Measurements from ENCODE around the gene RASGEF1C.

The RASGEF1C gene

GRCh38 chr5:180160789-180161188, 48.2 kb downstream of the RASGEF1C start:
- no CpG with 5 or more reads among the region's 9 CpGs for WGBS (ENCODE audit: insufficient coverage, insufficient read length)
- Histone ChIP-seq H3K27me3 (ENCODE audit: control insufficient read depth, insufficient read depth, low read length) (no peaks in the 10 kb centered on the region), H3K27ac (ENCODE audit: low read length) (no peak overlapping the region), H3K36me3 (ENCODE audit: control insufficient read depth, insufficient read depth, low read length) (no peaks in the 10 kb centered on the region; the same call in 1 of the 2 replicates), H3K4me3 (ENCODE audit: low read length) (no peak overlapping the region), H3K4me1 (ENCODE audit: control insufficient read depth, insufficient read depth, low read length) (no peaks in the 10 kb centered on the region), H3K9me3 (ENCODE audit: control insufficient read depth, insufficient read depth, low read length) (no peaks in the 10 kb centered on the region)
- no peak for DNase-seq (ENCODE audit: low read depth, low spot score)

GRCh38 chr5:180160215-180160614, 48.8 kb downstream of the RASGEF1C start:
- no CpG with 5 or more reads among the region's 6 CpGs for WGBS (ENCODE audit: insufficient coverage, insufficient read length)
- H3K27me3 ChIP-seq (ENCODE audit: control insufficient read depth, insufficient read depth, low read length): no peaks in the 10 kb centered on the region
- no peak overlapping the region for H3K4me3 ChIP-seq (ENCODE audit: low read length)
- no peaks in the 10 kb centered on the region; the same call in 1 of the 2 replicates for H3K36me3 ChIP-seq (ENCODE audit: control insufficient read depth, insufficient read depth, low read length)
- no peak for DNase-seq (ENCODE audit: low read depth, low spot score)
- H3K9me3 ChIP-seq (ENCODE audit: control insufficient read depth, insufficient read depth, low read length): no peaks in the 10 kb centered on the region
- no peaks in the 10 kb centered on the region for H3K4me1 ChIP-seq (ENCODE audit: control insufficient read depth, insufficient read depth, low read length)
- no peak overlapping the region for H3K27ac ChIP-seq (ENCODE audit: low read length)

- Histone ChIP-seq H3K4me1 (ENCODE audit: control insufficient read depth, insufficient read depth, low read length) (no peaks in the 10 kb centered on the region), H3K27me3 (ENCODE audit: control insufficient read depth, insufficient read depth, low read length) (no peaks in the 10 kb centered on the region), H3K4me3 (ENCODE audit: low read length) (no peak overlapping the region), H3K9me3 (ENCODE audit: control insufficient read depth, insufficient read depth, low read length) (no peaks in the 10 kb centered on the region), H3K36me3 (ENCODE audit: control insufficient read depth, insufficient read depth, low read length) (no peaks in the 10 kb centered on the region; the same call in 1 of the 2 replicates), H3K27ac (ENCODE audit: low read length) (no peak overlapping the region)
- no peak for DNase-seq (ENCODE audit: low read depth, low spot score)
- no CpG with 5 or more reads among the region's 8 CpGs for WGBS (ENCODE audit: insufficient coverage, insufficient read length)
Measured at GRCh38 chr5:180159756-180160155, 49.3 kb downstream of the RASGEF1C start.

GRCh38 chr5:180157866-180158265, 51.1 kb downstream of the RASGEF1C start:
- Histone ChIP-seq H3K27ac (ENCODE audit: low read length) (no peak overlapping the region), H3K36me3 (ENCODE audit: control insufficient read depth, insufficient read depth, low read length) (no peaks in the 10 kb centered on the region; the same call in 1 of the 2 replicates), H3K27me3 (ENCODE audit: control insufficient read depth, insufficient read depth, low read length) (no peaks in the 10 kb centered on the region), H3K9me3 (ENCODE audit: control insufficient read depth, insufficient read depth, low read length) (no peaks in the 10 kb centered on the region), H3K4me3 (ENCODE audit: low read length) (no peak overlapping the region), H3K4me1 (ENCODE audit: control insufficient read depth, insufficient read depth, low read length) (no peaks in the 10 kb centered on the region)
- WGBS (ENCODE audit: insufficient coverage, insufficient read length): no CpG with 5 or more reads among the region's 6 CpGs
- no peak for DNase-seq (ENCODE audit: low read depth, low spot score)

GRCh38 chr5:180156141-180156540, 52.9 kb downstream of the RASGEF1C start:
- Histone ChIP-seq H3K4me3 (ENCODE audit: low read length) (no peak overlapping the region), H3K36me3 (ENCODE audit: control insufficient read depth, insufficient read depth, low read length) (no peaks in the 10 kb centered on the region), H3K4me1 (ENCODE audit: control insufficient read depth, insufficient read depth, low read length) (no peaks in the 10 kb centered on the region), H3K27ac (ENCODE audit: low read length) (no peak overlapping the region), H3K27me3 (ENCODE audit: control insufficient read depth, insufficient read depth, low read length) (no peaks in the 10 kb centered on the region), H3K9me3 (ENCODE audit: control insufficient read depth, insufficient read depth, low read length) (no peaks in the 10 kb centered on the region)
- WGBS (ENCODE audit: insufficient coverage, insufficient read length): no CpG with 5 or more reads among the region's 10 CpGs
- no peak for DNase-seq (ENCODE audit: low read depth, low spot score)

GRCh38 chr5:180155365-180155926, 53.6 kb downstream of the RASGEF1C start:
- Histone ChIP-seq H3K36me3 (ENCODE audit: control insufficient read depth, insufficient read depth, low read length) (no peaks in the 10 kb centered on the region), H3K27ac (ENCODE audit: low read length) (no peak overlapping the region), H3K27me3 (ENCODE audit: control insufficient read depth, insufficient read depth, low read length) (no peaks in the 10 kb centered on the region), H3K9me3 (ENCODE audit: control insufficient read depth, insufficient read depth, low read length) (no peaks in the 10 kb centered on the region), H3K4me1 (ENCODE audit: control insufficient read depth, insufficient read depth, low read length) (no peaks in the 10 kb centered on the region), H3K4me3 (ENCODE audit: low read length) (no peak overlapping the region)
- no CpG with 5 or more reads among the region's 17 CpGs for WGBS (ENCODE audit: insufficient coverage, insufficient read length)
- no peak for DNase-seq (ENCODE audit: low read depth, low spot score)

- Histone ChIP-seq H3K4me1 (ENCODE audit: control insufficient read depth, insufficient read depth, low read length) (no peaks in the 10 kb centered on the region), H3K9me3 (ENCODE audit: control insufficient read depth, insufficient read depth, low read length) (no peaks in the 10 kb centered on the region), H3K4me3 (ENCODE audit: low read length) (no peak overlapping the region), H3K36me3 (ENCODE audit: control insufficient read depth, insufficient read depth, low read length) (no peaks in the 10 kb centered on the region), H3K27ac (ENCODE audit: low read length) (no peak overlapping the region), H3K27me3 (ENCODE audit: control insufficient read depth, insufficient read depth, low read length) (no peaks in the 10 kb centered on the region)
- no CpG with 5 or more reads among the region's 5 CpGs for WGBS (ENCODE audit: insufficient coverage, insufficient read length)
- no peak for DNase-seq (ENCODE audit: low read depth, low spot score)
Measured at GRCh38 chr5:180154821-180155364, 54.1 kb downstream of the RASGEF1C start.

- Histone ChIP-seq H3K27me3 (ENCODE audit: control insufficient read depth, insufficient read depth, low read length) (no peaks in the 10 kb centered on the region), H3K9me3 (ENCODE audit: control insufficient read depth, insufficient read depth, low read length) (no peaks in the 10 kb centered on the region), H3K4me3 (ENCODE audit: low read length) (no peak overlapping the region), H3K27ac (ENCODE audit: low read length) (no peak overlapping the region), H3K4me1 (ENCODE audit: control insufficient read depth, insufficient read depth, low read length) (no peaks in the 10 kb centered on the region), H3K36me3 (ENCODE audit: control insufficient read depth, insufficient read depth, low read length) (no peaks in the 10 kb centered on the region)
- DNase-seq (ENCODE audit: low read depth, low spot score): no peak
- WGBS (ENCODE audit: insufficient coverage, insufficient read length): no CpG with 5 or more reads among the region's 6 CpGs
Measured at GRCh38 chr5:180153991-180154390, 55.0 kb downstream of the RASGEF1C start.

- H3K27ac ChIP-seq (ENCODE audit: low read length): no peak overlapping the region
- H3K4me3 ChIP-seq (ENCODE audit: low read length): no peak overlapping the region
- no peaks in the 10 kb centered on the region for H3K27me3 ChIP-seq (ENCODE audit: control insufficient read depth, insufficient read depth, low read length)
- no peaks in the 10 kb centered on the region for H3K36me3 ChIP-seq (ENCODE audit: control insufficient read depth, insufficient read depth, low read length)
- no peak for DNase-seq (ENCODE audit: low read depth, low spot score)
- no CpG with 5 or more reads among the region's 1 CpG for WGBS (ENCODE audit: insufficient coverage, insufficient read length)
- H3K4me1 ChIP-seq (ENCODE audit: control insufficient read depth, insufficient read depth, low read length): no peaks in the 10 kb centered on the region
- no peaks in the 10 kb centered on the region for H3K9me3 ChIP-seq (ENCODE audit: control insufficient read depth, insufficient read depth, low read length)
Measured at GRCh38 chr5:180153099-180153498, 55.9 kb downstream of the RASGEF1C start.

- no peak overlapping the region for H3K27ac ChIP-seq (ENCODE audit: low read length)
- no peaks in the 10 kb centered on the region for H3K4me1 ChIP-seq (ENCODE audit: control insufficient read depth, insufficient read depth, low read length)
- no peak overlapping the region for H3K4me3 ChIP-seq (ENCODE audit: low read length)
- WGBS (ENCODE audit: insufficient coverage, insufficient read length): no CpG with 5 or more reads among the region's 16 CpGs
- H3K9me3 ChIP-seq (ENCODE audit: control insufficient read depth, insufficient read depth, low read length): no peaks in the 10 kb centered on the region
- H3K36me3 ChIP-seq (ENCODE audit: control insufficient read depth, insufficient read depth, low read length): no peaks in the 10 kb centered on the region
- H3K27me3 ChIP-seq (ENCODE audit: control insufficient read depth, insufficient read depth, low read length): no peaks in the 10 kb centered on the region
- DNase-seq (ENCODE audit: low read depth, low spot score): no peak
Measured at GRCh38 chr5:180143656-180144364, 65.2 kb downstream of the RASGEF1C start.

Data from iPS DF 6.9 (cell line).